SK-N-MC (cell line): Measurements from ENCODE around the gene SPC25.

Experiments
- DNase-seq: peaks from one replicate; pipeline ENCODE4 v3.0.0-alpha.2; 2011; ENCODE audit warnings: low read depth, low spot score
- H3K27ac ChIP-seq: fragments of 200-600 bp; sonication (generic); 2 replicates; pipeline ENCODE4 v1.5.1; 2016; ENCODE audit warnings: mixed run types
- H3K36me3 ChIP-seq: fragments of 200-600 bp; sonication (generic); 2 replicates; pipeline ENCODE4 v1.6.1; 2017; ENCODE audit warnings: antibody characterized with exemption, low read length, mixed read lengths; ENCODE audit not compliant: insufficient read depth
- H3K4me3 ChIP-seq: fragments of 200-600 bp; sonication (generic); 2 replicates; pipeline ENCODE4 v1.5.1; 2016
- H3K9ac ChIP-seq: fragments of 200-600 bp; sonication (generic); 2 replicates; pipeline ENCODE4 v1.8.0; 2017; ENCODE audit warnings: mixed run types, mixed read lengths; ENCODE audit not compliant: insufficient read length
- H3K9me3 ChIP-seq: fragments of 200-600 bp; sonication (generic); 2 replicates; pipeline ENCODE4 v1.6.1; 2017; ENCODE audit warnings: low read depth, mild to moderate bottlenecking, antibody characterized with exemption, low read length, moderate library complexity, mixed read lengths
- EZH2 ChIP-seq: fragments of 200-600 bp; sonication (generic); IDR thresholded peaks from one replicate; pipeline ENCODE4 v1.6.1; 2017; ENCODE audit warnings: antibody characterized with exemption
- FOXP2 ChIP-seq: optimal IDR thresholded peaks from 2 replicates; pipeline ENCODE3; 2011; ENCODE audit warnings: mild to moderate bottlenecking, moderate library complexity; ENCODE audit not compliant: insufficient read depth; ENCODE audit errors: extremely low read length, control extremely low read depth
- POLR2AphosphoS5 ChIP-seq: IDR thresholded peaks from 2 replicates; pipeline ENCODE4 v1.6.1; 2012; ENCODE audit warnings: mild to moderate bottlenecking, low read depth, low read length, borderline replicate concordance

Gene SPC25

DNA sequence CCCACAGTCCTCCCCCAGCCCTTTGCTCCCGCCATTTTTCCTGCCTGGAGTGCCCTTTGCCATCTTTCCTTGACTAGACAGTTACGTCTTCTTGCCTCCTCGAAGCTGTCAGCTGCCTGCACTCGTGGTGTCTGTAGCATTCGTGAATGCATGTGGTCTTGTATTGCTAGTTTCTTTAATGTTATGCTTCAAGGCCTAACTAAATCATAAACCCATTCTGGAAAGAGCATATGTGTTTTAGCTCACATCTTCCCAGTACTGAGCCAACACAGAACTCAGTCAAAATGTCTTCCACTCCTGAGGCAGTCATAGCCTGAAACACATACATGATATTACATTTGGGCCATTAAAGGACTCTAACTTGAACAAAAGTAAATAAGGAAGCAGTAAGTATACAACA, 35.6 kb downstream of the SPC25 start:
- Histone ChIP-seq H3K4me3 (no peak overlapping the region), H3K27ac (no peak overlapping the region), H3K9me3 (no peaks in the 10 kb centered on the region), H3K36me3 (no peaks in the 10 kb centered on the region), H3K9ac (no peak overlapping the region)
- no peak for DNase-seq
- TF ChIP-seq EZH2, result no peak
- TF ChIP-seq POLR2AphosphoS5, result no peak
- TF ChIP-seq FOXP2, result no peak

DNA sequence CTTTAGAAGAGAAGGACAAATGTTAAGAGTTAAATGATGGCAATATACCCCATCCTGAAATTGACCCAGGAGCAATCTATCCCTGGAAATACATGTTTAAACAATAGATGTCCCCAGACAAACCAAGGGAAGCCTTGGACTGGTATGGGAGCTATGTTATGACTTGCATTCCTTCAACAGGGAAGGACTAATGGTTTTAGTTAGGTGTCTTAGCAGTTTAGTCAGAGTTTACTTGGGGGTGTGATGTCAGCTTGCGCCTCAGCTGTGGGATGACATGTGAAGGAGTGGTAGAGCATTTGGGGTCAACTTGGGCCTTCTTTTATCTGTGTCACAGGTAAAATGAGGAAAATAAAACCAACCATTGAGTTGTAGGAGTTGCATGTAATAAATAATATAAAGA, 36.8 kb downstream of the SPC25 start:
- Histone ChIP-seq H3K9me3 (no peaks in the 10 kb centered on the region), H3K27ac (no peak overlapping the region), H3K36me3 (no peaks in the 10 kb centered on the region), H3K9ac (no peak overlapping the region), H3K4me3 (no peak overlapping the region)
- no peak for DNase-seq
- TF ChIP-seq EZH2 (no peak), POLR2AphosphoS5 (no peak), FOXP2 (no peak)

DNA sequence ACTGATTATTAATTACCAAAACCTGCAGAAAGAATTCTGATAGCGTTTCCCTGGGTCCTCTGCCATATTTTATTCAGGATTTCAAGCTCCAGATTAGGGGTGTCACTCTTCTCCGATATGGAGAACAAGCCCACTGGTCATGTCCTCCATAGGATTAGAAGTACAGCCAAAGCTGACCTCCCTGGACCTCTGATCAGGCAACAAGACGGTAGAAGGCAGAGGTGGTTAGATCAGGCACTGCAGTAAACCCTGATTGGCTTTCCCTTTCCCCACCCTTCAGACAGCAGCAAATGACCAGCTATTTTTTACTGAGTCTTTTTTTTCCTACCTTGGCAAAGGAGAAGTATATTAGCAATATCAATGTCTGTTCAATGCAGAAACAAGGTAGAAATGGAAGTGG, 37.7 kb downstream of the SPC25 start:
- Histone ChIP-seq H3K9ac (no peak overlapping the region), H3K9me3 (no peaks in the 10 kb centered on the region), H3K27ac (no peak overlapping the region), H3K36me3 (no peaks in the 10 kb centered on the region), H3K4me3 (no peak overlapping the region)
- DNase-seq, result no peak
- TF ChIP-seq EZH2 (no peak), POLR2AphosphoS5 (no peak), FOXP2 (no peak)

DNA sequence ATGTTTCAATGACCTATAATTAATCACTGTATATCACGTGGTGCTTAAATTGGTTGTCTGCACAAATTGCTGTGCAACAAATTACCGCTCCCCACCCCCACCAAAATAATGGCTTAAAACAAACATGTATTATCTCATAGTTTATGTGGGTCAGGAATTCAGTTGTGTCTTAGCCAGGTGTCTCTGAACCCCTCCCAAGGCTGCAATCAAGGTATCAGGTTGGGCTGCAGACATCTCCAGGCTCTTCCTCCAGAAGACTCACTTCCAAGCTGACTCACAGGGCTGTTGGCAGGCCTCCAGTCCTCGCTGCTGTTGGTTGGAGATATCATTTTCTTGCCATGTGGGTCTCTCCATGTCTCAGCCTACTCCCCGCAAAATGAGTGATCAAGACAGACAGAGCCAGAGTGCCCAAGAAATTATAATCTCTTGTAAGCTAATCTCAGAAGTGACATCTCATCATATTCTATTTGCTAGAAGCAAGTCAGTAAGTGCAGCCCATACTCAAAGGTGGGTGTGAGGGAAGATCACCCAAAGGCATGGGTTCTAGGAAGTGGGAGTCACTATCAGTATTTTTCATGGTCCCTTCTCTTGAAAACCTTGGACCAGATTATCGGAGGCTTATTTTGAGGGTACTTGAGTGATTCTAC, 38.4 kb downstream of the SPC25 start:
- DNase-seq, result no peak
- H3K4me3 ChIP-seq, result no peak overlapping the region
- no peaks in the 10 kb centered on the region for H3K9me3 ChIP-seq
- no peaks in the 10 kb centered on the region for H3K36me3 ChIP-seq
- H3K27ac ChIP-seq, result no peak overlapping the region
- TF ChIP-seq POLR2AphosphoS5 (no peak), FOXP2 (no peak), EZH2 (no peak)
- no peak overlapping the region for H3K9ac ChIP-seq

DNA sequence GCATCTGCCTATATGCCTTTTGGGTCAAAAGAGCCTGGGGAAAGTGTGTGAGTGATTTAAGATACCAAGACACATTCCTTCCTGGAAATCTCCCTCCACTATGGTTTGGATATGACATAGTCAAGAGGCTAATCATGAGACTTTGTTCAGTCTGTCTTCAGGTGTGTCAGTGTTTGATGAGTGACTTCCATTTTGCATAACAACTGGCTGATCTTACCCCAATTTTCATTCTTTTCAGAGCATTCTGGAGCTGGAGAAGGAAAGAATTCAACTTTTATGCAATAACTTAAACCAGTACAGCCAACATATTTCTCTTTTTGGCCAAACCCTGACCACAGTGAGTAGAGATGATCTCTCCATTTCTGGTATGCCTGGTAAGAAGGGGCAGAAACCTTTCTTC, 39.4 kb downstream of the SPC25 start:
- no peaks in the 10 kb centered on the region for H3K36me3 ChIP-seq
- no peak overlapping the region for H3K4me3 ChIP-seq
- TF ChIP-seq POLR2AphosphoS5, result no peak
- no peak for TF ChIP-seq FOXP2
- H3K9ac ChIP-seq, result no peak overlapping the region
- DNase-seq, result no peak
- no peak overlapping the region for H3K27ac ChIP-seq
- H3K9me3 ChIP-seq, result no peaks in the 10 kb centered on the region

DNA sequence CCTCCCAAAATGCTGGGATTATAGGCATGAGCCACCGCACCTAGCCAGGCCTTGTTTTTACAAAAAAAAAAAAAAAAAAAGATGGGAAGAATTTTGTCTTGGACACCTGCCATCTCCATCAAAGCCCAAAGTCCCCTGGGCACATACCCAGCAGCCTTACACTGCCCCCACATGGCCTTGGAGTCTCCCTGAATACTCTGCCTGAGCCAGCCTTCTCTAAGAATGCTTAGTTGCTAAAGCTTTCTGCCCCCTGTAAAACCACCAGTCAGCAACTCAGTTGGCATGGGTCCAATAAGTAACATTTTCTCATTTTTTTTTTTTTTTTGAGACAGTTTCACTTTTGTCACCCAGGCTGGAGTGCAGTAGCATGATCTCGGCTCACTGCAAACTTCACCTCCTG, 40.6 kb downstream of the SPC25 start:
- TF ChIP-seq EZH2 (no peak), FOXP2 (no peak)
- Histone ChIP-seq H3K9me3 (no peaks in the 10 kb centered on the region), H3K27ac (no peak overlapping the region), H3K4me3 (no peak overlapping the region), H3K9ac (no peak overlapping the region), H3K36me3 (no peaks in the 10 kb centered on the region)
- DNase-seq, result peak; percentile 6

DNA sequence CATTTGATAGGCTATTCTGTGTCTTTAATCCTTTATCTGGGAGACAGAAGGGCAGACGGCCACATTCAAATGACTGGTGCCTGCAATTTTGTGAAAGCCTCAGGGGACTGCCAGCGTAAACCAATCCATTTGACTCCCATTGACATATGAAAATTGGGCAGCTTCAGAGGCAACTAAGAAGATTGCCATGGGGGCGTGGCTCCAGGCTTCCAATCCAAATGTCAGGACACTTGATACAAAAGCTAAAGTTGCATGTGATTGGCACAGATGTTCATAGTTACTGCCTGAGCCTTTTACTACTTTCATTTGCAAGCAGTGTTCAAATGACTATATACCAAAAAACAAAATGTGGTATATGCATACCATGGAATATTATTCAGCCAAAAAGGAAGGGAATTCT, 42.0 kb downstream of the SPC25 start:
- no peak overlapping the region for H3K4me3 ChIP-seq
- no peak overlapping the region for H3K27ac ChIP-seq
- TF ChIP-seq FOXP2 (no peak), POLR2AphosphoS5 (no peak), EZH2 (no peak)
- H3K36me3 ChIP-seq, result no peaks in the 10 kb centered on the region
- no peaks in the 10 kb centered on the region for H3K9me3 ChIP-seq
- no peak overlapping the region for H3K9ac ChIP-seq
- DNase-seq, result no peak

DNA sequence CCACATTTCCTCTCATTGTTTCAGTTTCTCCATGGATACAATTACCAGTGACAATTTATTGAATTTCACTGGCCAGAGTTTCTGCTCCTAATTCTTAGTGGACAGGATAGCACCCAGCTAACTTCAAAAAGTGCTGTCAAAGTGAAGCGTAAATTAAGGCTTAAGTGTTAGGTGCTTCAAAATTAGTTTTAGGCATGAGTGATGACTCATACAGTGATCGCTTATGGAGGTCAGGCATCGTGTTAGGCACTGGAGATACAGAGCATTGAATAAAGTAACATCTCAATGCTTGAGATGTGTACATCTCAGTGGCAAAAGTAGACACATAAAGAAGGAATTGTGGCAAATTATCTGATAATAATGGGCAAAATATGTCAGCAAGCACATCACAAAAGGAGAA, 47.0 kb downstream of the SPC25 start:
- H3K27ac ChIP-seq, result no peak overlapping the region
- H3K9me3 ChIP-seq, result no peaks in the 10 kb centered on the region
- H3K4me3 ChIP-seq, result no peak overlapping the region
- H3K9ac ChIP-seq, result no peak overlapping the region
- no peak for DNase-seq
- no peaks in the 10 kb centered on the region for H3K36me3 ChIP-seq
- no peak for TF ChIP-seq FOXP2
- TF ChIP-seq POLR2AphosphoS5, result no peak
- no peak for TF ChIP-seq EZH2

DNA sequence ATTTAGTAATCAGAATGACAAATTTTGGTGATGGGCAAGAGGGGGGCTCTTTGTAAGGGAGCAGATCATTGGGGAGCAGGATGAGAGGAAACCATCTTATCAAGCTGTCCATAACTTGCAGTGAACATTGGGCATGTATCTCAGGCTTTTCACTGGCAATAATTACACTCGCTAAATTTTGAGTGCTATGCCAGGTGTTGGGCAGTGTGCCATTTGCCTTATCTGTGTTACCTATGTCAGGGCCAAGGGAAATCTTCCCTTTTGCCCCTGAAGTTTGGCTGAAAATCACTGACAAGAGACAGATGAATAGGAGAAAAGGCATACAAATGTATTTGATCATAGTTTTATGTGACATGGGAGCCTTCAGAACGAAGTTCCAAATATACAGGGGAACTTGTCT, 48.8 kb downstream of the SPC25 start:
- Histone ChIP-seq H3K36me3 (no peaks in the 10 kb centered on the region), H3K27ac (no peak overlapping the region), H3K4me3 (no peak overlapping the region), H3K9me3 (no peaks in the 10 kb centered on the region), H3K9ac (no peak overlapping the region)
- no peak for DNase-seq
- TF ChIP-seq POLR2AphosphoS5 (no peak), FOXP2 (no peak), EZH2 (no peak)

DNA sequence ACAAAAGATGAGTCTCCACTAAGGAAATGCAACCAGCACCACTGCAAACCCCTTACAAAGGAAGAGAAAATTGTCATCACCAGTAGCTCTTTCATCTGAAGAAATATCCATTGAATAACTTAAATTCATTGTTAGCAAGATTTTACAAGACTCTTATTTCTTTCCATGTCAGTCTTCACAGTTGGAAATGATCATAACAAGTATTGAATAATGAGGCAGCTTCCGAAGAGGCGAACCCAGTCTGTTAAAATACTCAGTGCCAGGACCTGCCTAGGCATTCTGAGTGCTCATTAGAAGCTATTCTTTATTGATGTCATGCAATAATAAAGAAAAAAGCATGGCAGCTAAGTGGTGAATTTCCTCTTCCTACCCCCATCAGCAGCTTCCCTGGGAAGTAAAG, 54.3 kb downstream of the SPC25 start:
- TF ChIP-seq EZH2 (no peak), POLR2AphosphoS5 (no peak), FOXP2 (no peak)
- H3K36me3 ChIP-seq, result no peaks in the 10 kb centered on the region
- H3K27ac ChIP-seq, result no peak overlapping the region
- no peak for DNase-seq
- no peak overlapping the region for H3K4me3 ChIP-seq
- H3K9me3 ChIP-seq, result no peaks in the 10 kb centered on the region
- H3K9ac ChIP-seq, result no peak overlapping the region

DNA sequence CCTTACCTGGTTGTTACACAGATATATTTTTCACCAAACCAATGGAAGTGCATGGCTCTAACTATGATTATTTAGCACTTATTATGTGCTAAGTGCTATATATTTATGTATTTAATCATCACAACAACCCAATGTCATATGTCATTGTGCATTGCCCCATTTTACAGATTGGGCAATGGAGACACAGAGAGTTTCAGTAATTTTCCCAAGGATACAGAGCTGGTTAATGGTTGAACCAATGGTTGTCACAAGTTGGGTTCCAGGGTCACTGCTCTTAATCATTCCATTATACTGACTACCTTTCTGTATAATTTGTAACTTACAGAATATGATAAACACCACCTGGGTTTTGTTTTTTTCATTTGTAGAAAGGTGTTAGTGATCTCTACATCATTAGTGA, 58.6 kb downstream of the SPC25 start:
- Histone ChIP-seq H3K36me3 (no peaks in the 10 kb centered on the region), H3K9me3 (no peaks in the 10 kb centered on the region), H3K27ac (no peak overlapping the region), H3K9ac (no peak overlapping the region), H3K4me3 (no peak overlapping the region)
- no peak for TF ChIP-seq EZH2
- TF ChIP-seq FOXP2, result no peak
- no peak for TF ChIP-seq POLR2AphosphoS5
- no peak for DNase-seq
